Measurements from ENCODE around the gene DCAF12L1. TPM values are rescaled to one million over a fixed set of nuclear protein-coding genes. Genes with fewer than 3 reads are reported as not detected.
A peak's percentile ranks its signal among the peaks of the same experiment; 100 is the strongest.

DCAF12L1 gene
- total RNA-seq (1 to 10 TPM in 2 of 5 donors, not detected in 3; 1.3 to 6.4 TPM), polyA plus RNA-seq (1 to 10 TPM in 1 of 3 donors, under 1 TPM in 2; 0.18 to 1.1 (median 0.46) TPM)
- long read RNA-seq, donor 1, result 0 reads
- long read RNA-seq, donor 2, result 0 reads
- long read RNA-seq, donor 3, result 0 reads
- long read RNA-seq, donor 4, result 0 reads
- long read RNA-seq, donor 5, result 0 reads
- long read RNA-seq, donor 6, partial matches to known transcripts, result 0 of 1 reads
- long read RNA-seq, donor 6, other reads (novel, unspliced or antisense), result 0 of 1 reads
- long read RNA-seq, donor 7, partial matches to known transcripts, result 0 of 1 reads
- long read RNA-seq, donor 7, other reads (novel, unspliced or antisense), result 0 of 1 reads
- long read RNA-seq, donor 8, result 0 reads
- long read RNA-seq, donor 9, result 0 reads
- long read RNA-seq, donor 10, result 0 reads

DNA sequence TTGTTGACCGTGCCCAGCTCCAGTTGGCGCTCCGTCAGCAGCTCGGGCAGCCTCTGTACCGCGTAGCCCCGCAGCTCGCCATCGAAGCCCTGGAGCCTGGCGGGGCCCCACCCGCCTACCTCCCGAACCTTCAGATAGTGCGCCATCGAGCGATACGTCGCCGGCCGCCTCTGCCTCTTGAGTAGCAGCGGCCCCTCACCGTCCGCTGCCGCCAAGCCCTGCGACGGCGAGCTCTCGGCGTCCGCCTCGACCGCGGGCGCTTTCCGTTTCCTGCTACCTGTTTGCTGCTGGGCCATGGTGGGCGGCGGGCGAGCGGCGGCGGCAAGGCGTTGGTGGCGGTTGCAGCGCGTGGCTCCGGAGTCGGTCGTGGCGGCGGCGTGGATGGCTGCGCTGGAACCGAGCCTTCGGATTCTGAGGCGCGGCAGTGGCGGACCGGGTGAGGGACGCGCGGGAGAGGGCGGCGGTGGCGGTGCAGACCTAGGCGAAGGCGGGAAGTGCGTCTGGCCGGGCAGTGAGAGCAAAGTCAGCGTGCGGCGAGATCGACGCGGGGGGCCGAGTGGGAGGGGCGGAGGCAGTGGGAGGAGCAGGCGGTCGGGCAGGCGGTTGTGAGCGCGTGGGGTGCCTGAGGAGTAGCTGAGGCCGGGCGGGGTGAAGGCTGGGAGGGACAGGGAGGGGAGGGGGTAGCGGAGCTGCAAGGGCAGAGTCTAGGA, at the start of gene DCAF12L1:
TSS of gene DCAF12L1 (minus strand) at position 502 of the 710 bp plus-strand sequence. CDS start at position 296, 206 bp downstream.
- peak; percentile 30 to 43 for DNase-seq
- H3K9me3 ChIP-seq, result peaks cover 0 to 14% (median 7%) of the 10 kb centered on the region in 4 donors
- peaks cover 0 to 14% (median 0%) of the 10 kb centered on the region in 3 donors for H3K27me3 ChIP-seq
- H3K4me1 ChIP-seq, result no peaks in the 10 kb centered on the region
- H3K36me3 ChIP-seq, result no peaks in the 10 kb centered on the region
- H3K27ac ChIP-seq, result peak within 1 kb of the TSS in 1 of 5 donors; percentile 35
- 8 to 51% (median 26%) methylated on average over 27 to 83 of the region's 83 CpGs for WGBS, 5 donors
- TF ChIP-seq EP300 (IDR thresholded peaks at IDR 0.05) (no peak), POLR2AphosphoS5 (IDR thresholded peaks at IDR 0.05) (no peak), POLR2A (IDR thresholded peaks at IDR 0.05) (no peak), CTCF (IDR thresholded peaks at IDR 0.05) (no peak)
- peak within 1 kb of the TSS; percentile 20 to 41 (median 34) for H3K4me3 ChIP-seq
- intact Hi-C loops (cut with DNase I; ENCODE audit: low total_unique reads), result no loop called here

DNA sequence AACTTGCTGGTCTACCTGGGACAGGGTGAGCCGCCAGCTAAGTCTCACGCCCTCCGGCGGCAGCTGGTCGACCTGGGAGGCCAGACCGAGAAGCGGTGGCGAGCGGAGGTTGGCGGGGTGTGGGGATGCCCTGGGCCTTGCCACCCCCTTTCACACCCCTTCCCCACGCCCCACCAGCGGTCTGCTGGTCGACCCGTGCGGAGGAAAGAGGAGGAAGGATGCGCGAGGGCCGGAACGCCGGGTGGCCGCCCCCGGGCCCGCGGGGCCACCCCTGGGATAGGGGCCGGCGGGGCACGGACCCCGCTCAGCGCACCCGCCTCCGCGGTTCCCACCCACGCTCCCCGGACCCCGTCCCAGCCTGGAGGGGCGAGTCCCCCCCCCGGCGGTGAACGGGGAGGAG, 28.3 kb upstream of the DCAF12L1 start:
- TF ChIP-seq POLR2AphosphoS5 (IDR thresholded peaks at IDR 0.05), result no peak
- no peak for TF ChIP-seq POLR2A (IDR thresholded peaks at IDR 0.05)
- no peak for TF ChIP-seq CTCF (IDR thresholded peaks at IDR 0.05)
- TF ChIP-seq EP300 (IDR thresholded peaks at IDR 0.05), result no peak
- Histone ChIP-seq H3K9me3 (peaks cover 0 to 4% (median 2%) of the 10 kb centered on the region in 4 donors), H3K36me3 (no peaks in the 10 kb centered on the region), H3K4me3 (no peak overlapping the region), H3K27me3 (peaks cover 0 to 5% (median 0%) of the 10 kb centered on the region in 3 donors), H3K27ac (no peak overlapping the region), H3K4me1 (no peaks in the 10 kb centered on the region)
- DNase-seq, result no peak
- intact Hi-C loops (cut with DNase I; ENCODE audit: low total_unique reads), result no loop called here
- 37 to 55% (median 47%) methylated on average over 10 to 31 of the region's 39 CpGs for WGBS, 5 donors

- 22 to 50% (median 41%) methylated on average over 1 of the region's 1 CpG for WGBS, 5 donors
- Histone ChIP-seq H3K27me3 (peaks cover 0 to 2% (median 0%) of the 10 kb centered on the region in 3 donors), H3K36me3 (no peaks in the 10 kb centered on the region), H3K4me3 (no peak overlapping the region), H3K27ac (no peak overlapping the region), H3K9me3 (peaks cover 0 to 2% (median under 1%) of the 10 kb centered on the region in 4 donors), H3K4me1 (no peaks in the 10 kb centered on the region)
- intact Hi-C loops (cut with DNase I; ENCODE audit: low total_unique reads), result no loop called here
- no peak for DNase-seq
- TF ChIP-seq EP300 (IDR thresholded peaks at IDR 0.05), result no peak
- TF ChIP-seq CTCF (IDR thresholded peaks at IDR 0.05), result no peak
- TF ChIP-seq POLR2A (IDR thresholded peaks at IDR 0.05), result no peak
- no peak for TF ChIP-seq POLR2AphosphoS5 (IDR thresholded peaks at IDR 0.05)
Observed at GRCh38 chrX:126575911-126576310, 23.3 kb upstream of the DCAF12L1 start.

GRCh38 chrX:126557151-126557550, 4.5 kb upstream of the DCAF12L1 start:
- no peak for TF ChIP-seq POLR2A (IDR thresholded peaks at IDR 0.05)
- no peak for TF ChIP-seq CTCF (IDR thresholded peaks at IDR 0.05)
- TF ChIP-seq POLR2AphosphoS5 (IDR thresholded peaks at IDR 0.05), result no peak
- TF ChIP-seq EP300 (IDR thresholded peaks at IDR 0.05), result no peak
- H3K9me3 ChIP-seq, result peaks cover 0 to 8% (median 3%) of the 10 kb centered on the region in 4 donors
- no peak overlapping the region for H3K4me3 ChIP-seq
- 22 to 50% (median 45%) methylated on average over 1 of the region's 1 CpG for WGBS, 5 donors
- H3K4me1 ChIP-seq, result no peaks in the 10 kb centered on the region
- intact Hi-C loops (cut with DNase I; ENCODE audit: low total_unique reads), result no loop called here
- peaks cover 0 to 8% (median 0%) of the 10 kb centered on the region in 3 donors for H3K27me3 ChIP-seq
- no peak for DNase-seq
- H3K27ac ChIP-seq, result no peak overlapping the region
- no peaks in the 10 kb centered on the region for H3K36me3 ChIP-seq

All from stomach (tissue), 19 donors.